ENCODE measurements around the gene PHLPP1. TPM values are rescaled to one million over a fixed set of nuclear protein-coding genes. Genes with fewer than 3 reads are reported as not detected.

The PHLPP1 gene
- total RNA-seq, 1 donor from 2014 or later, result 29.6 TPM

DNA sequence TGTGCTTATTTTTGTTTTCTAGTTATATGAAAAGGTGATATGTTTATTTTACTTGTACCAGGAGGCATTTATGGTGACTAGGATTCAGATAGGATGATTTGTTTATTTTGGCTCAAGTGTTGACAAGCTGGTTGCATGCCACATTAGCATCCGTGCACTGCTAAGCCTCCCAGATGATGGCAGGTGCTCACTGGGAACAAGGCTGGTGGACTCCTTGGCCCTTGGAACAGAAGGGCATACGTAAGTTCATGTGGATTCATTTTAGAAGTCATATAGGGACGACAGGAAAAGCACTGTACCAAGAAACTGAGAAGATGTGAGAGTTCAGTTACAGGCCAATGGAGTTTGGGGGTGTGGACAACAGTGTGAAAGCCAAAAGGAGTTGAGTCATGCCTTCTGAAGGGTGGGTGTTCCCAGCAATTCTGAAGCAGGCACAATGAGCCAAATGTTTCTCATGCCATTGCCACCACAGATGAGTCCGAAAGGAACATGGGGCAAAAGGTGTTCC is 166.2 kb downstream of the PHLPP1 start:
- no peak for DNase-seq (ENCODE audit: low read depth, low spot score)
- no peaks in the 10 kb centered on the region for H3K9me3 Mint-ChIP-seq
- H3K4me1 Mint-ChIP-seq, result peaks cover 41% of the 10 kb centered on the region
- TF ChIP-seq, protein P1, sequence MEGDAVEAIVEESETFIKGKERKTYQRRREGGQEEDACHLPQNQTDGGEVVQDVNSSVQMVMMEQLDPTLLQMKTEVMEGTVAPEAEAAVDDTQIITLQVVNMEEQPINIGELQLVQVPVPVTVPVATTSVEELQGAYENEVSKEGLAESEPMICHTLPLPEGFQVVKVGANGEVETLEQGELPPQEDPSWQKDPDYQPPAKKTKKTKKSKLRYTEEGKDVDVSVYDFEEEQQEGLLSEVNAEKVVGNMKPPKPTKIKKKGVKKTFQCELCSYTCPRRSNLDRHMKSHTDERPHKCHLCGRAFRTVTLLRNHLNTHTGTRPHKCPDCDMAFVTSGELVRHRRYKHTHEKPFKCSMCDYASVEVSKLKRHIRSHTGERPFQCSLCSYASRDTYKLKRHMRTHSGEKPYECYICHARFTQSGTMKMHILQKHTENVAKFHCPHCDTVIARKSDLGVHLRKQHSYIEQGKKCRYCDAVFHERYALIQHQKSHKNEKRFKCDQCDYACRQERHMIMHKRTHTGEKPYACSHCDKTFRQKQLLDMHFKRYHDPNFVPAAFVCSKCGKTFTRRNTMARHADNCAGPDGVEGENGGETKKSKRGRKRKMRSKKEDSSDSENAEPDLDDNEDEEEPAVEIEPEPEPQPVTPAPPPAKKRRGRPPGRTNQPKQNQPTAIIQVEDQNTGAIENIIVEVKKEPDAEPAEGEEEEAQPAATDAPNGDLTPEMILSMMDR (conservative IDR thresholded peaks at IDR 0.05), result no peak
- H3K36me3 Mint-ChIP-seq (ENCODE audit: low read depth), result no peaks in the 10 kb centered on the region
- no peak overlapping the region for H3K27ac Mint-ChIP-seq (ENCODE audit: unreplicated experiment)
- no peaks in the 10 kb centered on the region for H3K27me3 Mint-ChIP-seq (ENCODE audit: low read depth)
- no peak overlapping the region for H3K4me3 Mint-ChIP-seq

- H3K27ac Mint-ChIP-seq (ENCODE audit: unreplicated experiment), result no peak overlapping the region
- H3K36me3 Mint-ChIP-seq (ENCODE audit: low read depth), result no peaks in the 10 kb centered on the region
- TF ChIP-seq, protein P1 (conservative IDR thresholded peaks at IDR 0.05), result no peak
- H3K27me3 Mint-ChIP-seq (ENCODE audit: low read depth), result no peaks in the 10 kb centered on the region
- DNase-seq (ENCODE audit: low read depth, low spot score), result no peak
- H3K4me3 Mint-ChIP-seq, result no peak overlapping the region
- H3K9me3 Mint-ChIP-seq, result no peaks in the 10 kb centered on the region
- peaks cover 18% of the 10 kb centered on the region for H3K4me1 Mint-ChIP-seq
Measured at GRCh38 chr18:62883937-62884735, 168.8 kb downstream of the PHLPP1 start.

- Mint-ChIP-seq H3K36me3 (ENCODE audit: low read depth) (no peaks in the 10 kb centered on the region), H3K27me3 (ENCODE audit: low read depth) (no peaks in the 10 kb centered on the region), H3K27ac (ENCODE audit: unreplicated experiment) (no peak overlapping the region), H3K4me1 (peaks cover 18% of the 10 kb centered on the region), H3K9me3 (no peaks in the 10 kb centered on the region), H3K4me3 (no peak overlapping the region)
- TF ChIP-seq, protein P1 (conservative IDR thresholded peaks at IDR 0.05), result no peak
- DNase-seq (ENCODE audit: low read depth, low spot score), result no peak
Measured at GRCh38 chr18:62885804-62886203, 170.5 kb downstream of the PHLPP1 start.

DNA sequence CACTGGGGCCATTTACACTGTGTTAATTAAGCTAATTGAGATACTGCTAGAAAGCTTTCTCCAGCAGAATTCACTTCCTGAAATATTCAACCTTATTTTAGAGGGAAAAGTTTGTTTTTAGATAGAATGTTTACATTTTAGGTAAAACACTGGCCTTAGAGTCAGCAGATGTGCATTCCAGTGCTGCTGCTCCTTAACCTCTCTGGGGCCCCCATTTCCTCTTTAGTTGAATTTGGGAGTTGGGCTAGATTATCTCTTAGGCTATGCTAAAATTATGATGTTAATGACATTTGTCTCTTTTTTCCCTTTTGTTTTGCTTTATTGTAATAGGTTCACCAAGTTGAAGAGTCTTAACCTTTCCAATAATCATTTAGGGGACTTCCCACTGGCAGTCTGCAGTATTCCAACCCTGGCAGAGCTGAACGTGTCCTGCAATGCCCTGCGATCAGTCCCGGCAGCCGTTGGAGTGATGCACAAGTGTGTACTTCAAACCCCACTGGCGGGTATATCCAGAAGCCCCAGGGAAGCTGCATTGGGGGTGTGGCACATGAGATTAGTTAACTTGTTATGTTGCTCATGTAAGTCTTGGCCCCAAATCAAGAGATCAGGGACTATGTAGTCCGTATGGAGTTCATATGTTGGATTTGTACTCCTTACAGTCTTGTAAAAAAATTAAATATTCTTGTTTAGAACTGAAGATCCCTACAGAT is 179.5 kb downstream of the PHLPP1 start:
- H3K4me3 Mint-ChIP-seq, result no peak overlapping the region
- H3K4me1 Mint-ChIP-seq, result peaks cover 12% of the 10 kb centered on the region
- no peaks in the 10 kb centered on the region for H3K9me3 Mint-ChIP-seq
- no peak overlapping the region for H3K27ac Mint-ChIP-seq (ENCODE audit: unreplicated experiment)
- TF ChIP-seq, protein P1 (conservative IDR thresholded peaks at IDR 0.05), result no peak
- H3K36me3 Mint-ChIP-seq (ENCODE audit: low read depth), result peaks cover 12% of the 10 kb centered on the region
- no peak for DNase-seq (ENCODE audit: low read depth, low spot score)
- H3K27me3 Mint-ChIP-seq (ENCODE audit: low read depth), result no peaks in the 10 kb centered on the region

GRCh38 chr18:62897153-62897552 is 181.8 kb downstream of the PHLPP1 start:
- Mint-ChIP-seq H3K36me3 (ENCODE audit: low read depth) (peaks cover 14% of the 10 kb centered on the region), H3K4me3 (no peak overlapping the region), H3K27me3 (ENCODE audit: low read depth) (no peaks in the 10 kb centered on the region), H3K27ac (ENCODE audit: unreplicated experiment) (no peak overlapping the region), H3K9me3 (no peaks in the 10 kb centered on the region), H3K4me1 (peaks cover 12% of the 10 kb centered on the region)
- DNase-seq (ENCODE audit: low read depth, low spot score), result no peak
- TF ChIP-seq, protein P1 (conservative IDR thresholded peaks at IDR 0.05), result no peak
